Measurements from ENCODE around the gene CTDSP1.

The CTDSP1 gene

DNA sequence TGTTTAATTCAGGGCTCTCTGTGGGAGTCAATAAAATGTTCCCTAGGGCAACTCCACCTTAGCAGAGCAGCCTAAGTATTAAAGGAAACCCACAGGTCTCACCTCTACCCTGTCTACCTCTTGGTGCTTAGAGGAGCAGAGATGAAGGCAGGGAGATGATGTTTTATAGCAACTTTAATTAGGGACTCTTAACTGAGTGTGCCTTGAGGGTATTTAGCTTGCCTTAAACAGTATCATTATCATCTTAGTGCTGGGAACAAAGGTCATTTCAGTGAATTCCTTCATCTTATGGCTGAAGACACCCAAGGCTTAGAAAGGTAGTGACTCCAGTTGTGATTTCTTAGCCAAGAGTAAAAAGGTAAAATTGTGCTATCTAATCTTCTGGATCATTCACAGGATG, 45.9 kb downstream of the CTDSP1 start:
- TF ChIP-seq, protein P1, sequence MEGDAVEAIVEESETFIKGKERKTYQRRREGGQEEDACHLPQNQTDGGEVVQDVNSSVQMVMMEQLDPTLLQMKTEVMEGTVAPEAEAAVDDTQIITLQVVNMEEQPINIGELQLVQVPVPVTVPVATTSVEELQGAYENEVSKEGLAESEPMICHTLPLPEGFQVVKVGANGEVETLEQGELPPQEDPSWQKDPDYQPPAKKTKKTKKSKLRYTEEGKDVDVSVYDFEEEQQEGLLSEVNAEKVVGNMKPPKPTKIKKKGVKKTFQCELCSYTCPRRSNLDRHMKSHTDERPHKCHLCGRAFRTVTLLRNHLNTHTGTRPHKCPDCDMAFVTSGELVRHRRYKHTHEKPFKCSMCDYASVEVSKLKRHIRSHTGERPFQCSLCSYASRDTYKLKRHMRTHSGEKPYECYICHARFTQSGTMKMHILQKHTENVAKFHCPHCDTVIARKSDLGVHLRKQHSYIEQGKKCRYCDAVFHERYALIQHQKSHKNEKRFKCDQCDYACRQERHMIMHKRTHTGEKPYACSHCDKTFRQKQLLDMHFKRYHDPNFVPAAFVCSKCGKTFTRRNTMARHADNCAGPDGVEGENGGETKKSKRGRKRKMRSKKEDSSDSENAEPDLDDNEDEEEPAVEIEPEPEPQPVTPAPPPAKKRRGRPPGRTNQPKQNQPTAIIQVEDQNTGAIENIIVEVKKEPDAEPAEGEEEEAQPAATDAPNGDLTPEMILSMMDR (IDR thresholded peaks at IDR 0.05; ENCODE audit: insufficient read depth, missing control alignments) = no peak
- FAIRE-seq (no peak), DNase-seq (ENCODE audit: insufficient read length, low spot score) (no peak)

DNA sequence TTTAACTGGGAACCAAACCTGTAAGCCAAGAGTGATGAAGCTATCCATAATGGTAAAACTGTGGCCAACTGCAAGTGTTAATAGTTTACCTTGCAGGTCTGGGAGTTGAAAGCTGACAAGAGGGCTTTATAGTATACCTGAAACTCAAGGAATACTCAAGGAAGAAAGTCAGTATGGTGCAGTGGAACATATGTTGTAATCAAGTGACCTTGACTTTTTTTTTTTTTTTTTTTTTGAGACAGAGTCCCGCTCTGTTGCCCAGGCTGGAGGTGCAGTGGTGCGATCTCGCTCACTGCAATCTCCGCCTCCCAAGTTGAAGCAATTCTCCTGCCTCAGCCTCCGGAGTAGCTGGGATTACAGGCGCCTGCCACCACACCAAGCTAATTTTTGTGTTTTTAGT, 46.9 kb downstream of the CTDSP1 start:
- TF ChIP-seq, protein P1 (IDR thresholded peaks at IDR 0.05; ENCODE audit: insufficient read depth, missing control alignments) = no peak
- no peak for FAIRE-seq
- no peak for DNase-seq (ENCODE audit: insufficient read length, low spot score)

DNA sequence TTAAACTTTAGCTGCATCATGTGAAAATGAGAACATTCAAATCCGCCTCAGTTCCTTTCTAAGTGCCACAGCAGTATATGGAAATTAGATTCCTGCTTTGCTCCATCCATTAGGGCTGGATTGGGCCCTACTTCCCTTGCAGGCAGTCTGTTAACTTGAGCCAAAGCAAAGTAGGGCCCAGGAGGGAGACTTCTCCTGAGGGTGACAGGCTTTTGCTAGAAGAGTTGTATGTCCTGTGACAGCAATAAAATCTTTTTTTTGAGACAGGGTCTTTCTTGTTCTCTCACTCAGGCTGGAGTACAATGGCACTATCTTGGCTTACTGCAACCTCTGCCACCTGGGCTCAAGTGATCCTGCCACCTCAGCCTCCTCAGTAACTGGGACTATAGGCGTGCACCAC, 47.4 kb downstream of the CTDSP1 start:
- DNase-seq (ENCODE audit: insufficient read length, low spot score) (no peak), FAIRE-seq (no peak)
- TF ChIP-seq, protein P1 (IDR thresholded peaks at IDR 0.05; ENCODE audit: insufficient read depth, missing control alignments) = no peak

DNA sequence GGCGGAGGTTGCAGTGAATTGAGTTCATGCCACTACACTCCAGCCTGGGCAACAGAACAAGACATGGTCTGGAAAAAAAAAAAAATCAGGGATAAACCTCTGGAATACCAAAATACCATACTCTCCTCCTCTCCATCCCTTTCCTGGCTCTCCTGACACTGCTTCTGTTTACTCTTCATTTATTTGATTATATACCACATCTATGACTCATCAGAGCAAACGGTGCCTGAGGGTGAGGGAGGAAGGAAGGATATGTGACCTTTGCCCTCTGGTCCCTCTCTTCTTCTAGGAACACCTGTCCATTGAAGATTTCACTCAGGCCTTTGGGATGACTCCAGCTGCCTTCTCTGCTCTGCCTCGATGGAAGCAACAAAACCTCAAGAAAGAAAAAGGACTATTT, 49.3 kb downstream of the CTDSP1 start:
- no peak for DNase-seq (ENCODE audit: insufficient read length, low spot score)
- TF ChIP-seq, protein P1 (IDR thresholded peaks at IDR 0.05; ENCODE audit: insufficient read depth, missing control alignments) = no peak
- FAIRE-seq = no peak

DNA sequence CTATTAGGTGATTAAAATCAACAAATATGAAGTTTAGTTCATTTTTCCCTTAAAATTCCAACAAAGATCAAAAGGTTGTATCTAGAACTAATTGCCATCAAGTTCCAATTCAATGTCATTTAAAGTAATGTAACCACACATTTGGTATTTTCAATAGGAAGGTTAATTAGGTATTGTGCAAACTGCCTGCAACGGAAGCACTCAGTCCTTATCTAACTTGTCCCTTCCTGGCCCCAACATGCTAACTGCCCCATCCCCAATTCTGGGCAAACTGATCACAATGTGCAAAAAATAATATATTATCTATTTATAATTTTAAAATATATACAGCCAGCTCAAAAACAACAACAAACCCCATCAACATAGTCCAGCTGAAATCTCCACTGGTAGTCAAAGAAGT, 52.4 kb downstream of the CTDSP1 start:
- TF ChIP-seq, protein P1 (IDR thresholded peaks at IDR 0.05; ENCODE audit: insufficient read depth, missing control alignments) = no peak
- DNase-seq (ENCODE audit: insufficient read length, low spot score) = no peak
- no peak for FAIRE-seq

Measured in D721Med (cell line).